ENCODE results near the gene PLEKHA7. TPM values are rescaled to one million over a fixed set of nuclear protein-coding genes. Genes with fewer than 3 reads are reported as not detected.

PLEKHA7 gene
- total RNA-seq, 1 experiment from 2014 or later, result 43.1 TPM

- DNase-seq (ENCODE audit: low read depth), result peak; percentile 65
These were observed 275.0 kb downstream of the PLEKHA7 start for GRCh38 chr11:16738947-16739815.

- peak; percentile 98 for DNase-seq (ENCODE audit: low read depth)
These were observed 275.8 kb downstream of the PLEKHA7 start, which contains the start of gene C11orf58 for GRCh38 chr11:16738193-16738946. Gene C11orf58 (plus strand): TSS chr11:16738647. CDS start chr11:16738779, 132 bp downstream.

GRCh38 chr11:16737818-16738192, 276.4 kb downstream of the PLEKHA7 start:
- DNase-seq (ENCODE audit: low read depth), result no peak

Other genes starting within 250 kb of the PLEKHA7 start
- 1,685 and 1,818 TPM in 2 replicates for gene RPS13, start 63.3 kb upstream of the PLEKHA7 start, total RNA-seq (2014; rRNA removed; shearing (Covaris generic))
- 23.3 and 29.8 TPM in 2 replicates for gene PIK3C2A, start 193.6 kb upstream of the PLEKHA7 start, total RNA-seq (2014; rRNA removed; shearing (Covaris generic))

Data from M059J (cell line).